ENCODE data around the gene PRKG2.

The PRKG2 gene

GRCh38 chr4:81142744-81143143 lies 72.3 kb downstream of the PRKG2 start:
- H3K4me1 ChIP-seq (ENCODE audit: control insufficient read depth, insufficient read depth, low read length): no peaks in the 10 kb centered on the region
- H3K9ac ChIP-seq (ENCODE audit: low read length): no peak overlapping the region
- H3K4me3 ChIP-seq (ENCODE audit: low read length): no peak overlapping the region

DNA sequence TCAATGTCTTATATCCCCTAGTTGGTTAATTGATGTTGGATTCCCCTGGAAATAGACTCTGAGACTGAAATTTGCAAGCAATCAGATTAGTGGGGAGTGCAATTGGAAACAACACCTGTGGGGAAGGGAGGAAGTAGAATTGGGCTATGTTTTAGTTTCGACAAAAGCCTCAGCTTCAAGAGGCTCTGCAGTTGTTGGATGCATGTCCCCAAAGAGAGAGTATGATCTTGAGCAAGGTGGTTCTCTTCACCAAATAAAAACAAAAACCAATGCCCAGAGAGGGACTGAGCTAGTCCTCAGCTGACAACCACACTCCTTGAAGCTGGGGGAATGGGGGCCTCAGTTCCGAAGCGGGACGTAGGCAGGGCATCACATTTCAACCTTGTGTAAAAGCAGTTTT lies 77.1 kb downstream of the PRKG2 start:
- H3K36me3 ChIP-seq (ENCODE audit: control insufficient read depth, insufficient read depth, low read length): no peaks in the 10 kb centered on the region
- H3K27me3 ChIP-seq (ENCODE audit: control insufficient read depth, insufficient read depth, low read length): no peaks in the 10 kb centered on the region
- no peak overlapping the region for H3K27ac ChIP-seq (ENCODE audit: low read depth, low read length)
- H3K4me1 ChIP-seq (ENCODE audit: control insufficient read depth, insufficient read depth, low read length): peaks cover 9% of the 10 kb centered on the region
- H3K4me3 ChIP-seq (ENCODE audit: low read length): no peak overlapping the region
- H3K9ac ChIP-seq (ENCODE audit: low read length): no peak overlapping the region

More at GRCh38 chr4:81142744-81143143, 72.3 kb downstream of the PRKG2 start:
- Histone ChIP-seq H3K27ac (ENCODE audit: low read depth, low read length) (no peak overlapping the region), H3K36me3 (ENCODE audit: control insufficient read depth, insufficient read depth, low read length) (no peaks in the 10 kb centered on the region), H3K27me3 (ENCODE audit: control insufficient read depth, insufficient read depth, low read length) (no peaks in the 10 kb centered on the region)

- no peak overlapping the region for H3K9ac ChIP-seq (ENCODE audit: low read length)
- no peaks in the 10 kb centered on the region for H3K27me3 ChIP-seq (ENCODE audit: control insufficient read depth, insufficient read depth, low read length)
- peaks cover 9% of the 10 kb centered on the region for H3K4me1 ChIP-seq (ENCODE audit: control insufficient read depth, insufficient read depth, low read length)
- H3K4me3 ChIP-seq (ENCODE audit: low read length): no peak overlapping the region
- no peaks in the 10 kb centered on the region for H3K36me3 ChIP-seq (ENCODE audit: control insufficient read depth, insufficient read depth, low read length)
- no peak overlapping the region for H3K27ac ChIP-seq (ENCODE audit: low read depth, low read length)
Observed at GRCh38 chr4:81137446-81137845, 77.6 kb downstream of the PRKG2 start.

GRCh38 chr4:81136161-81136905 lies 78.7 kb downstream of the PRKG2 start:
- Histone ChIP-seq H3K36me3 (ENCODE audit: control insufficient read depth, insufficient read depth, low read length) (no peaks in the 10 kb centered on the region), H3K4me1 (ENCODE audit: control insufficient read depth, insufficient read depth, low read length) (peaks cover 9% of the 10 kb centered on the region), H3K27me3 (ENCODE audit: control insufficient read depth, insufficient read depth, low read length) (no peaks in the 10 kb centered on the region), H3K27ac (ENCODE audit: low read depth, low read length) (peak overlapping the region; percentile 53), H3K4me3 (ENCODE audit: low read length) (no peak overlapping the region), H3K9ac (ENCODE audit: low read length) (no peak overlapping the region)

DNA sequence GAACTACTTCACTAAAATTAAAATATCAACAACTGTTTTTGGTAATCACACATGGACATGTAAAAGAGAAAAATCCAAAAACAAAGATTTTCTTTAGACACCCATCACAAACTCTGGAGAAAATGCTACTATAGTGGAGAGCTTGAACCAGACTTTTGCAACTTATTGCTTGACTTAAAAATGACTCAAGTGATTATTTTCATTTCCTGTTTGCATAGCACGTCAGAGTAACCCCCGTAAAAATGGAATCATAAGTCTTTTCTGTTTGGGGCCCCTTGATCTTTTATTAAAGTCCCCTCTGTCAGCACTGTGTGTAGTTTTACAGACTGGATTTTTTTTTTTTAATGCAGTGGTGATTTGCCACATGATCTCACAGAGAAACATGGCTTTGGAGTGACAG lies 79.5 kb downstream of the PRKG2 start:
- H3K9ac ChIP-seq (ENCODE audit: low read length): no peak overlapping the region
- peaks cover 9% of the 10 kb centered on the region for H3K4me1 ChIP-seq (ENCODE audit: control insufficient read depth, insufficient read depth, low read length)

DNA sequence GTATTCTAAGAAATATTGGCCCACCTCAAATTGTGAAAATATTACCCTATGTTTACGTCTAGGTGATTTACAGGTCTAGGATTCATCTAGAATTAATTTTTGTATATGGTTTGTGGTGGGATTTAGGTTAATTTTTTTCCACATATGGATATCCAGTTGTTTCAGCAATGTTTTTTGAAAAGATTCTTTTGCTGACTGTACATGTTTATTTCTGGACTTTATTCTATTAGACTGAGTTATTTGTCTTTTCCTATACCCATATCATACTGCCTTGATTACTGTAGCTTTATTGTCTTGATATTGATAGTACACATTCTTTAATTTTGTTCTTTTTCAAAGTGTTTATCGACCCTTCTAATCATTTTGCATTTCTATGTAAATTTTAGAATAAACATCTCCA lies 83.5 kb downstream of the PRKG2 start:
- H3K4me1 ChIP-seq (ENCODE audit: control insufficient read depth, insufficient read depth, low read length): peaks cover 6% of the 10 kb centered on the region
- no peaks in the 10 kb centered on the region for H3K36me3 ChIP-seq (ENCODE audit: control insufficient read depth, insufficient read depth, low read length)
- no peak overlapping the region for H3K4me3 ChIP-seq (ENCODE audit: low read length)
- no peak overlapping the region for H3K27ac ChIP-seq (ENCODE audit: low read depth, low read length)
- H3K27me3 ChIP-seq (ENCODE audit: control insufficient read depth, insufficient read depth, low read length): no peaks in the 10 kb centered on the region
- H3K9ac ChIP-seq (ENCODE audit: low read length): no peak overlapping the region

More for the DNA sequence above, 79.5 kb downstream of the PRKG2 start:
- H3K36me3 ChIP-seq (ENCODE audit: control insufficient read depth, insufficient read depth, low read length): no peaks in the 10 kb centered on the region
- H3K27ac ChIP-seq (ENCODE audit: low read depth, low read length): no peak overlapping the region
- H3K27me3 ChIP-seq (ENCODE audit: control insufficient read depth, insufficient read depth, low read length): no peaks in the 10 kb centered on the region
- H3K4me3 ChIP-seq (ENCODE audit: low read length): no peak overlapping the region

DNA sequence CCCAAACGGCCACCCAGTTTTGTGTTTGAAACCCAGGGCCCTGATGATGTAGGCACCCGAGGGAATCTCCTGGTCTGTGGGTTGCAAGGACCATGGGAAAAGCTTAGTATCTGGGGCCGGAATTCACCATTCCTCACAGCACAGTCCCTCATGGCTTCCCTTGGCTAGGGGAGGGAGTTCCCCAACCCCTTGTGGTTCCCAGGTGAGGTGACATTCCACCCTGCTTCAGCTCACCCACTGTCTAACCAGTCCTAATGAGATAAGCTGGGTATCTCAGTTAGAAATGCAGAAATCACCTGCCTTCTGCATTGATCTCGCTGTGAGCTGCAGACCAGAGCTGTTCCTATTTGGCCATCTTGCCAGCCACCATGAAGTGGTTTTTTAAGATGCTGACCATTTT lies 84.0 kb downstream of the PRKG2 start:
- Histone ChIP-seq H3K27ac (ENCODE audit: low read depth, low read length) (no peak overlapping the region), H3K4me1 (ENCODE audit: control insufficient read depth, insufficient read depth, low read length) (peaks cover 3% of the 10 kb centered on the region), H3K4me3 (ENCODE audit: low read length) (no peak overlapping the region), H3K9ac (ENCODE audit: low read length) (no peak overlapping the region), H3K27me3 (ENCODE audit: control insufficient read depth, insufficient read depth, low read length) (no peaks in the 10 kb centered on the region), H3K36me3 (ENCODE audit: control insufficient read depth, insufficient read depth, low read length) (no peaks in the 10 kb centered on the region)

DNA sequence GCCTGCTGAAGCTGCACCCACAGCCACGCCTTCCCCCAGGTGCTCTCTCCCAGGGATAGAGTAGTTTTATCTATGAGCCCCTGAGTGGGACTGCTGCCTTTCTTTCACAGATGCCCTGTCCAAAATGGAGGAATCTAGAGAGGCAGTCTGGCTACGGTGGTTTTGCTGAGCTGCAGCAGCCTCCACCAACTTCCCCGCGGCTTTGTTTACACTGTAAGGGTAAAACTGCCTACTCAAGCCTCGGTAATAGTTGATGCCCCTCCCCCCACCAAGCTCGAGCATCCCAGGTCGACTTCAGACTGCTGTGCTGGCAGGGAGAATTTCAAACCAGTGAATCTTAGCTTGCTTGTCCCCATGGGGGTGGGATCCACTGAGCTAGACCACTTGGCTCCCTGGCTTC lies 84.5 kb downstream of the PRKG2 start:
- no peaks in the 10 kb centered on the region for H3K36me3 ChIP-seq (ENCODE audit: control insufficient read depth, insufficient read depth, low read length)
- no peaks in the 10 kb centered on the region for H3K27me3 ChIP-seq (ENCODE audit: control insufficient read depth, insufficient read depth, low read length)
- H3K4me3 ChIP-seq (ENCODE audit: low read length): no peak overlapping the region
- no peak overlapping the region for H3K27ac ChIP-seq (ENCODE audit: low read depth, low read length)
- H3K4me1 ChIP-seq (ENCODE audit: control insufficient read depth, insufficient read depth, low read length): no peaks in the 10 kb centered on the region
- H3K9ac ChIP-seq (ENCODE audit: low read length): no peak overlapping the region

- Histone ChIP-seq H3K27ac (ENCODE audit: low read depth, low read length) (no peak overlapping the region), H3K4me1 (ENCODE audit: control insufficient read depth, insufficient read depth, low read length) (no peaks in the 10 kb centered on the region), H3K4me3 (ENCODE audit: low read length) (no peak overlapping the region), H3K27me3 (ENCODE audit: control insufficient read depth, insufficient read depth, low read length) (peaks cover 2% of the 10 kb centered on the region), H3K9ac (ENCODE audit: low read length) (no peak overlapping the region), H3K36me3 (ENCODE audit: control insufficient read depth, insufficient read depth, low read length) (no peaks in the 10 kb centered on the region)
Observed at GRCh38 chr4:81120055-81120454, 95.0 kb downstream of the PRKG2 start.

- Histone ChIP-seq H3K9ac (ENCODE audit: low read length) (no peak overlapping the region), H3K27ac (ENCODE audit: low read depth, low read length) (no peak overlapping the region), H3K36me3 (ENCODE audit: control insufficient read depth, insufficient read depth, low read length) (no peaks in the 10 kb centered on the region), H3K4me3 (ENCODE audit: low read length) (no peak overlapping the region), H3K4me1 (ENCODE audit: control insufficient read depth, insufficient read depth, low read length) (no peaks in the 10 kb centered on the region), H3K27me3 (ENCODE audit: control insufficient read depth, insufficient read depth, low read length) (peaks cover 2% of the 10 kb centered on the region)
Observed at GRCh38 chr4:81118086-81118485, 96.9 kb downstream of the PRKG2 start.

DNA sequence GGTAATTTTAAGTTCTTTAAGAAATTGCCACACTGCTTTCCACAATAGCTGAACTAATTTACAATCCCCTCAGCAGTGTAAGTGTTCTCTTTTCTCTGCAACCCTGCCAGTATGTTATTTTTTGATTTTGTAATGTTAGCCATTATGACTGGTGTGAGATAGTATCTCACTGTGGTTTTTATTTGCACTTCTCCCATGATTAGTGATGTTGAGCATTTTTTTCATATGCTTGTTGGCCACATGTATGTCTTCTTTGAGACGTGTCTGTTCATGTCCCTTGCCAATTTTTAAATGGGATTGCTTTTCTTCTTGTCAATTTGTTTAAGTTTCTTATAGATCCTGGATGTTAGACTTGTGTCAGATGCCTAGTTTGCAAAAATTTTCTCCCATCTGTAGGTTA lies 98.5 kb downstream of the PRKG2 start:
- H3K4me3 ChIP-seq (ENCODE audit: low read length): no peak overlapping the region
- H3K27ac ChIP-seq (ENCODE audit: low read depth, low read length): no peak overlapping the region
- H3K27me3 ChIP-seq (ENCODE audit: control insufficient read depth, insufficient read depth, low read length): no peaks in the 10 kb centered on the region
- no peaks in the 10 kb centered on the region for H3K36me3 ChIP-seq (ENCODE audit: control insufficient read depth, insufficient read depth, low read length)
- no peaks in the 10 kb centered on the region for H3K4me1 ChIP-seq (ENCODE audit: control insufficient read depth, insufficient read depth, low read length)
- no peak overlapping the region for H3K9ac ChIP-seq (ENCODE audit: low read length)

GRCh38 chr4:81113024-81113423 lies 102.0 kb downstream of the PRKG2 start:
- H3K9ac ChIP-seq (ENCODE audit: low read length): no peak overlapping the region
- no peak overlapping the region for H3K27ac ChIP-seq (ENCODE audit: low read depth, low read length)
- H3K4me1 ChIP-seq (ENCODE audit: control insufficient read depth, insufficient read depth, low read length): no peaks in the 10 kb centered on the region
- H3K36me3 ChIP-seq (ENCODE audit: control insufficient read depth, insufficient read depth, low read length): no peaks in the 10 kb centered on the region
- no peaks in the 10 kb centered on the region for H3K27me3 ChIP-seq (ENCODE audit: control insufficient read depth, insufficient read depth, low read length)
- H3K4me3 ChIP-seq (ENCODE audit: low read length): no peak overlapping the region

DNA sequence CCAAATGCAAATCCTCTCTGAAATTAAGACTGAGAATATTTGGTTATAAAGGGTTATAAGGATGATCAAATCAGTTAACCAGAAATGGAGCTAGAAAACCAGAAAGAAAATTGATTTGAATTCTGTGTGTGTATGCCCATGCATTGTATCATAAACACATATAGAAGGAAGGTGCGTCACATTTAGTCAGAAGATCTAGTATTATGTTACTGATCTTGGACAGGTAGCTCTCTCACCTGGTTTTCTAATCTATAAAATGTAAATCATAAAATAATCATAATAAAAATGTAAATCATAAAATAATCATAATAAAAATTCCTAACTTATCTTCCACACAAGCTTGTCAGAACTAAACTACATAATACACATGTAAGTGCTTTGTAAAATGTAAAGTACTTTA lies 105.7 kb downstream of the PRKG2 start:
- no peak overlapping the region for H3K27ac ChIP-seq (ENCODE audit: low read depth, low read length)

More for the DNA sequence above, 105.7 kb downstream of the PRKG2 start:
- Histone ChIP-seq H3K36me3 (ENCODE audit: control insufficient read depth, insufficient read depth, low read length) (no peaks in the 10 kb centered on the region), H3K4me3 (ENCODE audit: low read length) (no peak overlapping the region), H3K9ac (ENCODE audit: low read length) (no peak overlapping the region), H3K4me1 (ENCODE audit: control insufficient read depth, insufficient read depth, low read length) (no peaks in the 10 kb centered on the region), H3K27me3 (ENCODE audit: control insufficient read depth, insufficient read depth, low read length) (no peaks in the 10 kb centered on the region)

Data from rectal smooth muscle tissue (tissue), 1 donor.